IMR-90 (cell line): ENCODE results near the gene GCH1. TPM values are rescaled to one million over a fixed set of nuclear protein-coding genes. Genes with fewer than 3 reads are reported as not detected.

Source experiments
- ATAC-seq: fragments of 200-7000 bp; cut with Tn5 transposase; 2 replicates; pipeline ENCODE4 v1.9.1; 2020; ENCODE audit warnings: low read depth, mild to moderate bottlenecking, moderate library complexity
- BruUV-seq: library from RNA; stranded (reverse); fragments of 400-500 nt; replicated peaks from 2 replicates; lab custom pipeline; 2021; lab: Mats Ljungman, UMichigan
- CTCF ChIA-PET: fragments of 300-600 bp; formaldehyde crosslinking; extraction: SDS; loops from one replicate; lab custom pipeline; 2021; ENCODE audit warnings: antibody characterized with exemption; lab: Yijun Ruan, JAX
- POLR2A ChIA-PET: fragments of 300-600 bp; sonication (Branson Sonifier 250); formaldehyde crosslinking; loops from one replicate; lab custom pipeline; 2022; ENCODE audit warnings: antibody characterized with exemption; ENCODE audit not compliant: unreplicated experiment; lab: Charles Lee
- DNase-seq: peaks from one replicate; pipeline ENCODE4 v3.0.0; 2013
- H2AFZ ChIP-seq: replicated peaks from 2 replicates; pipeline ENCODE3; 2013; ENCODE audit warnings: low read length, mild to moderate bottlenecking; ENCODE audit not compliant: poor library complexity
- H2AK5ac ChIP-seq: 2 replicates; pipeline ENCODE4 v1.6.1; 2013; ENCODE audit warnings: low read depth, low read length, inconsistent platforms
- H2AK9ac ChIP-seq: replicated peaks from 2 replicates; pipeline ENCODE3; 2013; ENCODE audit warnings: mild to moderate bottlenecking, low read depth, low read length, moderate library complexity; ENCODE audit not compliant: poor library complexity
- H2BK120ac ChIP-seq: 2 replicates; pipeline ENCODE4 v1.6.1; 2013; ENCODE audit warnings: low read depth, low read length, inconsistent platforms
- H2BK15ac ChIP-seq: 3 replicates; pipeline ENCODE4 v1.6.1; 2013; ENCODE audit warnings: low read depth, low read length, inconsistent platforms
- H2BK20ac ChIP-seq: 2 replicates; pipeline ENCODE4 v1.6.1; 2013; ENCODE audit warnings: low read depth, mild to moderate bottlenecking, inconsistent platforms, low read length, moderate library complexity
- H2BK5ac ChIP-seq: 2 replicates; pipeline ENCODE4 v1.6.1; 2013; ENCODE audit warnings: mild to moderate bottlenecking, low read depth, low read length, inconsistent platforms; ENCODE audit not compliant: poor library complexity, severe bottlenecking
- H3K14ac ChIP-seq: replicated peaks from 2 replicates; pipeline ENCODE4 v1.6.1; 2013; ENCODE audit warnings: low read depth, low read length, inconsistent platforms
- H3K18ac ChIP-seq: 2 replicates; pipeline ENCODE4 v1.6.1; 2013; ENCODE audit warnings: low read depth, low read length, control low read depth
- H3K23ac ChIP-seq: 2 replicates; pipeline ENCODE4 v1.6.1; 2013; ENCODE audit warnings: low read depth, low read length, inconsistent platforms
- H3K27ac ChIP-seq: 2 replicates; pipeline ENCODE4 v1.5.1; 2013; ENCODE audit warnings: mild to moderate bottlenecking, control low read depth, low read length; ENCODE audit not compliant: insufficient read depth
- H3K27me3 ChIP-seq: 2 replicates; pipeline ENCODE4 v1.6.1; 2013; ENCODE audit warnings: low read length; ENCODE audit not compliant: control insufficient read depth, insufficient read depth
- H3K36me3 ChIP-seq: 2 replicates; pipeline ENCODE4 v1.6.1; 2013; ENCODE audit warnings: low read length, mixed read lengths; ENCODE audit not compliant: control insufficient read depth, insufficient read depth
- H3K4ac ChIP-seq: 2 replicates; pipeline ENCODE4 v1.6.1; 2013; ENCODE audit warnings: low read depth, low read length, inconsistent platforms
- H3K4me1 ChIP-seq: 2 replicates; pipeline ENCODE4 v1.6.1; 2013; ENCODE audit warnings: low read length, mixed read lengths; ENCODE audit not compliant: control insufficient read depth, insufficient read depth
- H3K4me2 ChIP-seq: 2 replicates; pipeline ENCODE4 v1.6.1; 2013; ENCODE audit warnings: low read depth, mild to moderate bottlenecking, control low read depth, low read length, moderate library complexity
- H3K4me3 ChIP-seq: 2 replicates; pipeline ENCODE4 v1.5.1; 2013; ENCODE audit warnings: low read depth, mild to moderate bottlenecking, control low read depth, low read length, moderate library complexity; ENCODE audit not compliant: insufficient read depth
- H3K56ac ChIP-seq: 2 replicates; pipeline ENCODE4 v1.6.1; 2013; ENCODE audit warnings: low read length, inconsistent platforms; ENCODE audit not compliant: insufficient read depth; ENCODE audit errors: extremely low read depth
- H3K79me1 ChIP-seq, 2 experiments: 2 replicates each; pipeline ENCODE4 v1.6.1; 2013; ENCODE audit warnings: low read length in 2 of 2, inconsistent platforms in 1 of 2, low read depth in 1 of 2
- H3K9ac ChIP-seq: 2 replicates; pipeline ENCODE4 v1.6.1; 2013; ENCODE audit warnings: low read depth, low read length, control low read depth
- H3K9me1 ChIP-seq: 2 replicates; pipeline ENCODE4 v1.6.1; 2013; ENCODE audit warnings: low read length, inconsistent platforms; ENCODE audit not compliant: insufficient read depth
- H3K9me3 ChIP-seq: 2 replicates; pipeline ENCODE4 v1.6.1; 2013; ENCODE audit warnings: low read length; ENCODE audit not compliant: control insufficient read depth, insufficient read depth
- H4K20me1 ChIP-seq: 2 replicates; pipeline ENCODE4 v1.6.1; 2013; ENCODE audit warnings: low read length, inconsistent platforms; ENCODE audit not compliant: insufficient read depth
- H4K5ac ChIP-seq: 2 replicates; pipeline ENCODE4 v1.6.1; 2013; ENCODE audit warnings: mild to moderate bottlenecking, low read depth, low read length, control low read depth
- H4K8ac ChIP-seq, 2 experiments: 2 replicates each; pipeline ENCODE4 v1.6.1; 2013; ENCODE audit warnings: low read depth in 2 of 2, low read length in 2 of 2, control low read depth in 1 of 2, inconsistent platforms in 1 of 2
- H4K91ac ChIP-seq: 2 replicates; pipeline ENCODE4 v1.6.1; 2013; ENCODE audit warnings: low read depth, low read length, inconsistent platforms; ENCODE audit not compliant: insufficient read depth
- BHLHE40 ChIP-seq: fragments of 150-350 bp; IDR thresholded peaks from 2 replicates; pipeline ENCODE4 v1.6.1; 2016; ENCODE audit warnings: mild to moderate bottlenecking, low read depth, low read length
- CHD1 ChIP-seq: IDR thresholded peaks from 2 replicates; pipeline ENCODE4 v1.6.1; 2012; ENCODE audit warnings: low read depth, low read length, improper control_type of control experiment
- FOS ChIP-seq: fragments of 150-350 bp; IDR thresholded peaks from 2 replicates; pipeline ENCODE4 v1.6.1; 2016; ENCODE audit warnings: low read depth, low read length
- MAFK ChIP-seq: IDR thresholded peaks from 2 replicates; pipeline ENCODE4 v1.6.1; 2012; ENCODE audit warnings: low read depth, low read length, improper control_type of control experiment
- MAZ ChIP-seq: IDR thresholded peaks from 2 replicates; pipeline ENCODE4 v1.6.1; 2012; ENCODE audit warnings: low read depth, mild to moderate bottlenecking, low read length, improper control_type of control experiment, moderate library complexity, borderline replicate concordance
- MXI1 ChIP-seq: IDR thresholded peaks from 2 replicates; pipeline ENCODE4 v1.6.1; 2012; ENCODE audit warnings: low read depth, mild to moderate bottlenecking, low read length, moderate library complexity, borderline replicate concordance
- NFE2L2 ChIP-seq: fragments of 150-350 bp; IDR thresholded peaks from 2 replicates; pipeline ENCODE4 v1.6.1; 2016; ENCODE audit warnings: low read depth, mild to moderate bottlenecking, low read length
- RCOR1 ChIP-seq: IDR thresholded peaks from 2 replicates; pipeline ENCODE4 v1.6.1; 2012; ENCODE audit warnings: mild to moderate bottlenecking, low read length, improper control_type of control experiment; ENCODE audit not compliant: insufficient replicate concordance
- RFX5 ChIP-seq: IDR thresholded peaks from 2 replicates; pipeline ENCODE4 v1.8.0; 2012; ENCODE audit warnings: low read depth, mild to moderate bottlenecking, low read length, moderate library complexity
- WGBS, 2 experiments: methylation state at CpG; one replicate each; pipeline versions ENCODE4 v1.1.5 to v1.1.7; 2013; ENCODE audit warnings: missing lambda C conversion rate in 2 of 2; ENCODE audit not compliant: insufficient read length in 1 of 2; ENCODE audit errors: extremely low coverage in 2 of 2; 5-methylcytosine and 5-hydroxymethylcytosine counted together
- dilution Hi-C: fragments of 300-500 bp; cut with HindIII; formaldehyde crosslinking; loops from one replicate; pipeline ENCODE4 v1.14.3; 2018; ENCODE audit warnings: low sequenced_read_pairs; ENCODE audit not compliant: unreplicated experiment
- in situ Hi-C: fragments of 300-500 bp; cut with MboI; formaldehyde crosslinking; loops from 3 replicates; pipeline ENCODE4 v1.14.3; 2019; ENCODE audit warnings: low sequenced_read_pairs, inconsistent platforms, mixed read lengths
- intact Hi-C: fragments of 100-400 bp; cut with micrococcal nuclease; formaldehyde crosslinking; loops from 2 replicates; pipeline ENCODE4 v1.10.0; 2022
- polyA plus RNA-seq, 3 experiments: library from polyadenylated mRNA; depleted of rRNA; stranded (reverse); fragments of >200 nt; gene quantifications; 2 replicates each; pipeline ENCODE4 v1.2.3, GENCODE V29; 2012; ENCODE audit warnings: low replicate concordance in 1 of 3
- total RNA-seq: library from RNA; depleted of rRNA; stranded (reverse); fragments of >200 nt; gene quantifications from 2 replicates; pipeline ENCODE4 v1.2.3, GENCODE V29; 2012
- TF ChIP-seq, protein P1 (sequence below): fragments of 150-350 bp; IDR thresholded peaks from 2 replicates; pipeline ENCODE4 v1.6.1; 2016; ENCODE audit warnings: low read depth, mild to moderate bottlenecking, low read length, moderate library complexity, borderline replicate concordance
- TF ChIP-seq, protein P2 (sequence below): conservative IDR thresholded peaks from 2 replicates; pipeline ENCODE4 v1.5.1; 2012; ENCODE audit warnings: mild to moderate bottlenecking, low read depth, low read length, improper control_type of control experiment

Gene GCH1
- total and polyA plus RNA-seq, 2 of the 4 experiments (the other 2 are of a cell fraction), result 0.54 to 0.74 TPM

DNA sequence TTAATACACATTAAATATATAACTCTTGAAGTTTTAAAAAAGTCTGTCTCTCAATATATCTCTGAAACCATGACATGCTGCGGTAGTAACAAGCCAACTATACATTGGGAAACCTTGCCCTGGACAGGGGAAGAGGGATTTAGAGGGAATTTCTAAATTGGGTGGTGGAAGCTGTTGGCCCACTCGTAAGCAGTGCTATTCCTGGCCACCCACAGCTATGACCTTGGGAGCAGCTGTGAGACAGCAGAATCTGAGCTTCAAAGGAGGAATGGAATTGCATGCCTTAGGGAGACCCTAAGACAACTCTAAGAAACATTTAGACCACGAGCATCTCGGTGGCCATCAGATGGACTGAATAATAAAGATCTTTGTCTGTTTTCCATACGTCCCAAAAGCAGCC lies 15.8 kb upstream of the GCH1 start:
- Histone ChIP-seq H3K36me3 (no peaks in the 10 kb centered on the region), H4K8ac (no peak overlapping the region), H3K56ac (no peak overlapping the region), H2BK5ac (no peak overlapping the region), H3K4me1 (no peaks in the 10 kb centered on the region; the same call in 1 of the 2 replicates), H3K9me1 (no peaks in the 10 kb centered on the region), H2AK5ac (no peak overlapping the region), H2BK20ac (no peak overlapping the region), H3K79me1 (no peaks in the 10 kb centered on the region), H4K20me1 (no peaks in the 10 kb centered on the region), H3K23ac (no peak overlapping the region), H2AK9ac (no peak overlapping the region), H3K9ac (no peak overlapping the region), H3K27me3 (no peaks in the 10 kb centered on the region), H3K27ac (no peak overlapping the region), H4K5ac (no peak overlapping the region), H2BK15ac (no peak overlapping the region), H2AFZ (no peak overlapping the region), H3K4ac (no peak overlapping the region), H4K91ac (no peak overlapping the region), H3K14ac (no peak overlapping the region), H3K4me3 (no peak overlapping the region), H3K18ac (no peak overlapping the region), H3K4me2 (no peak overlapping the region), H2BK120ac (no peak overlapping the region), H3K9me3 (no peaks in the 10 kb centered on the region)
- BruUV-seq, result no TSS peak
- CTCF ChIA-PET, result interaction anchor here (0.5 to 0.6 kb wide), 2 partner anchors 48 to 1019 kb away, joined by 4 read pairs; no protein-coding TSS in a partner anchor
- no peak for ATAC-seq
- no peak for DNase-seq
- TF ChIP-seq MAZ (no peak), MAFK (no peak), RFX5 (no peak), RCOR1 (no peak), CHD1 (no peak), MXI1 (no peak), FOS (no peak), NFE2L2 (no peak), BHLHE40 (no peak)
- TF ChIP-seq, protein P1, sequence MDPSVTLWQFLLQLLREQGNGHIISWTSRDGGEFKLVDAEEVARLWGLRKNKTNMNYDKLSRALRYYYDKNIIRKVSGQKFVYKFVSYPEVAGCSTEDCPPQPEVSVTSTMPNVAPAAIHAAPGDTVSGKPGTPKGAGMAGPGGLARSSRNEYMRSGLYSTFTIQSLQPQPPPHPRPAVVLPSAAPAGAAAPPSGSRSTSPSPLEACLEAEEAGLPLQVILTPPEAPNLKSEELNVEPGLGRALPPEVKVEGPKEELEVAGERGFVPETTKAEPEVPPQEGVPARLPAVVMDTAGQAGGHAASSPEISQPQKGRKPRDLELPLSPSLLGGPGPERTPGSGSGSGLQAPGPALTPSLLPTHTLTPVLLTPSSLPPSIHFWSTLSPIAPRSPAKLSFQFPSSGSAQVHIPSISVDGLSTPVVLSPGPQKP, result no peak
- TF ChIP-seq, protein P2, sequence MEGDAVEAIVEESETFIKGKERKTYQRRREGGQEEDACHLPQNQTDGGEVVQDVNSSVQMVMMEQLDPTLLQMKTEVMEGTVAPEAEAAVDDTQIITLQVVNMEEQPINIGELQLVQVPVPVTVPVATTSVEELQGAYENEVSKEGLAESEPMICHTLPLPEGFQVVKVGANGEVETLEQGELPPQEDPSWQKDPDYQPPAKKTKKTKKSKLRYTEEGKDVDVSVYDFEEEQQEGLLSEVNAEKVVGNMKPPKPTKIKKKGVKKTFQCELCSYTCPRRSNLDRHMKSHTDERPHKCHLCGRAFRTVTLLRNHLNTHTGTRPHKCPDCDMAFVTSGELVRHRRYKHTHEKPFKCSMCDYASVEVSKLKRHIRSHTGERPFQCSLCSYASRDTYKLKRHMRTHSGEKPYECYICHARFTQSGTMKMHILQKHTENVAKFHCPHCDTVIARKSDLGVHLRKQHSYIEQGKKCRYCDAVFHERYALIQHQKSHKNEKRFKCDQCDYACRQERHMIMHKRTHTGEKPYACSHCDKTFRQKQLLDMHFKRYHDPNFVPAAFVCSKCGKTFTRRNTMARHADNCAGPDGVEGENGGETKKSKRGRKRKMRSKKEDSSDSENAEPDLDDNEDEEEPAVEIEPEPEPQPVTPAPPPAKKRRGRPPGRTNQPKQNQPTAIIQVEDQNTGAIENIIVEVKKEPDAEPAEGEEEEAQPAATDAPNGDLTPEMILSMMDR, result no peak
- dilution Hi-C loops (no loop called here), intact Hi-C loops (no loop called here), in situ Hi-C loops (no loop called here)
- no CpG with 5 or more reads among the region's 5 CpGs for WGBS, 2 experiments
- POLR2A ChIA-PET, result no interaction called here
